ENCODE measurements around the gene QSOX2. TPM values are rescaled to one million over a fixed set of nuclear protein-coding genes. Genes with fewer than 3 reads are reported as not detected.
"Not testable (repeated sequence)": the region's sequence is repeated elsewhere in the genome, so short reads cannot be mapped to it uniquely, and the experiment has no call there.

Gene QSOX2
- polyA plus RNA-seq, 6 donors from 2014 or later: 2.8 to 4.6 (median 3.7) TPM

DNA sequence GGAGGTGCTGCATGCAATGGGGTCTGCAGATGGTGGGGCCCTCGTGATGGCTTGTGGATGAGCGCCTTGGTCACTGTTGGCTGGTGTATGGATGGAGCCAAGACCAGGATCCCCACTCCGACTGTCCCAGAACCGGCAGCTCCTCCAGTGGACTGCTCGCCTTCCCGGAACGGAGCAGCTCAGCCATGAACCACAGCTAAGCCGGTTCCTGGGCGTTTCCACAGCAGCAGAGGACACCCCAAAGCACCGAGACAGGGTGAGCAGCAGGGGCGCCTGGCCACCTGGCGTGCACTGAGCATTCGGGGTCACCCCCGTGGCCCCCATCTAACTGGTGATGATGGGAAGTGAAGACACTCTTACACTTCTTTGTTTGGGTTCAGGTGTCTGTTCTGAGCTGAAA, 32.1 kb upstream of the QSOX2 start:
- H3K4me3 Mint-ChIP-seq: peak overlapping the region in 1 of 8 donors; percentile 47
- H3K27ac Mint-ChIP-seq: no peak overlapping the region
- ATAC-seq (ENCODE audit: low read depth in 2 of 2) (no peak), DNase-seq (no peak)
- H3K27me3 Mint-ChIP-seq: peaks cover 0 to 10% (median 0%) of the 10 kb centered on the region in 3 donors
- no peaks in the 10 kb centered on the region for H3K36me3 Mint-ChIP-seq
- no peaks in the 10 kb centered on the region for H3K9me3 Mint-ChIP-seq
- peaks cover 9 to 13% (median 11%) of the 10 kb centered on the region in 3 donors for H3K4me1 Mint-ChIP-seq

DNA sequence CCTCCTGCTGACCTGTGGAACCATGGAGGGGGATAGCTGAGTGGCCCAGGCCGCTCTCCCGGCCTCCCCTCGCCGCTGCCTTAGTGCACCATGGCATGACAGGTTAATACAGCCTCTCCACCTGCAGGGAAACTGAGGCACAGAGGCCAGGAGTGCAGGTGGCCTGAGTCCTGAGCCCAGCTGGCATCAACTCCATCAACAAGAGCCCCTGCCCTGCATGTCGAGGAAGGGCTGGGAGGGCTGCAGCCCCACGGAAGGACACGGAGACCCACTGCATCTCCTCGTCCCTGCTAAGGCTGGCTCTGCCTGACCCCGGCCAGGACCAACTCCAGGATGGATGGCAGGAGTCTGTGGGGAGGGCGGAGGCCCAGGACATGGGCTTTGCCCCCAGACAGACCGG, 31.1 kb upstream of the QSOX2 start:
- Mint-ChIP-seq H3K27me3 (peaks cover 0 to 10% (median 0%) of the 10 kb centered on the region in 3 donors), H3K27ac (no peak overlapping the region), H3K36me3 (no peaks in the 10 kb centered on the region), H3K4me3 (no peak overlapping the region), H3K9me3 (no peaks in the 10 kb centered on the region), H3K4me1 (peaks cover under 1 to 3% (median 3%) of the 10 kb centered on the region in 3 donors)
- DNase-seq: no peak
- ATAC-seq (ENCODE audit: low read depth in 2 of 2): no peak

GRCh38 chr9:136275655-136276429, 30.2 kb upstream of the QSOX2 start:
- Mint-ChIP-seq H3K27ac (no peak overlapping the region), H3K27me3 (peaks cover 0 to 10% (median 0%) of the 10 kb centered on the region in 3 donors), H3K4me1 (peaks cover 0 to under 1% (median under 1%) of the 10 kb centered on the region in 3 donors), H3K4me3 (no peak overlapping the region), H3K36me3 (no peaks in the 10 kb centered on the region), H3K9me3 (no peaks in the 10 kb centered on the region)
- DNase-seq (no peak), ATAC-seq (ENCODE audit: low read depth in 2 of 2) (no peak)

- H3K4me3 Mint-ChIP-seq: no peak overlapping the region
- no peak for ATAC-seq (ENCODE audit: low read depth in 2 of 2)
- H3K36me3 Mint-ChIP-seq: no peaks in the 10 kb centered on the region
- peaks cover 0 to 10% (median 0%) of the 10 kb centered on the region in 3 donors for H3K27me3 Mint-ChIP-seq
- H3K4me1 Mint-ChIP-seq: no peaks in the 10 kb centered on the region
- no peaks in the 10 kb centered on the region for H3K9me3 Mint-ChIP-seq
- DNase-seq: no peak
- peak overlapping the region in 2 of 6 donors; percentile 47 to 80 for H3K27ac Mint-ChIP-seq
Observed at GRCh38 chr9:136274786-136275654, 29.4 kb upstream of the QSOX2 start.

DNA sequence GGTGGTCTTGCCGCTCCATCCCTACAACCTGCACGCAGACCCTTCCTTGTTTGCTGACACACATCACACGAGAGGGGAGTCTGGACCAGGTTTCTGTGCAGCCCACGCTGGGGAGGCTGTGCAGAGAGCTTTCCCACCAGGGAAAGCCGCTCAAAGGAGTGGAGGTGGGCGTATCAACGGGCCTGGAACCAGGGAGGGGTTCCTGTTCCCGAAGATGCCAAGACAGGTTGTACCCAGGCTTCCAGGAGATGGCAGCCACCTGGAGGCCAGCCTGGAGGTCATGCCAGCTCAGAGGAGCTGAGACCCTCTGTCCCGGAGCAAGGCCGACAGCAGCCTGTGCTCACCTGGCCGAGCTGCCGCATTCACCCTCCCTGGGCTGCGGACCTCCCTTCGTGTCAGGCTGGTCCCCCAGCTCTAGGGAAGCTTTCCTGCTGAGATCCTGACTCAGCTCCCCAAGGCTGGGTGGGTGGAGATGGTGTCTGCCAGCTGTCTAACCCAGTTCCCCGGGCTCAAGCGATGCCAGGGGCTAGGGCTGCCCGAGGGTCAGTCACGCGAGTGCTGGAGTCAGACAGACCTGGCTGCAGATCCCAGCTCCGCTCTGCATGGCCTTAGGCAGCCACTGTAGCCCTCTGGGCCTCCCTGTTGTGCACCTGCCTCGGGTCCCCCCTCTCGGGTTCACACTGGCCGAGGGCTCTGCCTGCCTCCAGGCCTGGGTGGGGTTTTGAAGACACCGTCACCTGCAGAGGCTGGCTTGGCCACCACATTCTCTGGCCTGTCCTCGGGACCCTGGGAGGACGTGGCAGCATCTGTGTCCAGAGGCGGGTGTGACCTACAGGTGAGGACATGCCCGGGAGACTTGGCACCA, 28.5 kb upstream of the QSOX2 start:
- H3K4me3 Mint-ChIP-seq: no peak overlapping the region
- no peaks in the 10 kb centered on the region for H3K36me3 Mint-ChIP-seq
- H3K27me3 Mint-ChIP-seq: peaks cover 0 to 10% (median 0%) of the 10 kb centered on the region in 3 donors
- DNase-seq (no peak), ATAC-seq (ENCODE audit: low read depth in 2 of 2) (no peak)
- H3K4me1 Mint-ChIP-seq: no peaks in the 10 kb centered on the region
- H3K27ac Mint-ChIP-seq: no peak overlapping the region
- H3K9me3 Mint-ChIP-seq: no peaks in the 10 kb centered on the region

DNA sequence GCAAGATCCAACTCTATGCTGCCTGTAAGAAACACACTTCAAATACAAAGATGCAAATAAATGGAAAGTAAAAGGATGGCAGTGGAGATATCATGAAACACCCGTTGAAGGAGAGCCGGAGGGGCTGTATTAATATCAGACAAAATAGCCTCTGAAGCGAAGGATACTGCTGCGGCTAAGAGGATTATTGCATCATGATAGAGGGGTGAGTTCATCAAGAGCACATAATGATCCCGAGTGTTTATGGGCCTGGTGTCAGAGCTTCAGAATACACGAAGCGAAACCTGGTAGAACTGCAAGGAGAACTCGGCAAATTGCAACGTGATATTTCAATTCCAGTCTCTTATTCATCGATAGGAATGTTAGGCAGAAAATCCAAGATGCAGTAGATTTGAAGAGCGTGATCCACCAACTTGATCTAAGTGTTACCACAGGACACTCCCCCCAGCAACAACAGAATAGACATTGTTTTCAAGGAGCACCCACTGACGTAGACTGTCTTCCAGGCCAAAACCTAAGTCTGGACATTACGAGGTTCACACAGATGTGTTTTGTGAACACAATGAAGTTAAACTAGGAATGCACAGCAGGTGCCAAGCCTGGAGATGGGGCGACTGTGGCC, 27.7 kb upstream of the QSOX2 start:
- H3K27ac Mint-ChIP-seq: peak overlapping the region in 2 of 6 donors; percentile 2 to 28
- H3K36me3 Mint-ChIP-seq: no peaks in the 10 kb centered on the region
- H3K9me3 Mint-ChIP-seq: no peaks in the 10 kb centered on the region
- H3K27me3 Mint-ChIP-seq: peaks cover 0 to 10% (median 0%) of the 10 kb centered on the region in 3 donors
- DNase-seq: no peak
- peaks cover 0 to 5% (median 0%) of the 10 kb centered on the region in 3 donors for H3K4me1 Mint-ChIP-seq
- no peak overlapping the region for H3K4me3 Mint-ChIP-seq
- no peak for ATAC-seq (ENCODE audit: low read depth in 2 of 2)

DNA sequence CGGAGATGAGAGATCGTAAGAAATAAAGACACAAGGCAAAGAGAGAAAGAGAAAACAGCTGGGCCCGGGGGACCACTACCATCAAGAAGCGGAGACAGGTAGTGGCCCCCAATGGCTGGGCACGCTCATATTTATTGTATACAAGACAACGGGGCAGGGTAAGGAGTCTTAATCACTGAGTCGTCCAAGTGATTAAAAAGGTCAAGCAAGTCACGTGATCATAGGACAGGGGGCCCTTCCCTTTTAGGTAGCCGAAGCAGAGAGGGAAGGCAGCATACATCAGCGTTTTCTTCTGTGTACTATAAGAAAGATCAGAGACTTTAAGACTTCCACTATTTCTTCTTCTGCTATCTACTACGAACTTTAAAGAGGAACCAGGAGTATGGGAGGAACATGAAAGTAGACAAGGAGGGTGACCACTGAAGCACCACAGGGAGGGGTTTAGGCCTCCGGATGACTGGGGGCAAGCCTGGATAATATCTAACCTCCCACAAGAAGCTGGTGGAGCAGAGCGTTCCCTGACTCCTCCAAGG, 24.6 kb upstream of the QSOX2 start:
- Mint-ChIP-seq H3K36me3 (no peaks in the 10 kb centered on the region), H3K27me3 (peaks cover 0 to 6% (median 0%) of the 10 kb centered on the region in 3 donors), H3K9me3 (no peaks in the 10 kb centered on the region), H3K4me3 (no peak overlapping the region), H3K4me1 (peaks cover 3 to 22% (median 17%) of the 10 kb centered on the region in 3 donors), H3K27ac (no peak overlapping the region)
- DNase-seq (no peak), ATAC-seq (ENCODE audit: low read depth in 2 of 2) (no peak)

GRCh38 chr9:136268735-136269134, 23.1 kb upstream of the QSOX2 start:
- Mint-ChIP-seq H3K27ac (peak overlapping the region in 2 of 6 donors; percentile 19 to 29), H3K4me1 (peaks cover 3 to 22% (median 17%) of the 10 kb centered on the region in 3 donors), H3K9me3 (no peaks in the 10 kb centered on the region), H3K27me3 (no peaks in the 10 kb centered on the region), H3K4me3 (peak overlapping the region in 4 of 8 donors; percentile 7 to 87 (median 82)), H3K36me3 (no peaks in the 10 kb centered on the region)
- ATAC-seq (ENCODE audit: low read depth in 2 of 2) (no peak), DNase-seq (no peak)

DNA sequence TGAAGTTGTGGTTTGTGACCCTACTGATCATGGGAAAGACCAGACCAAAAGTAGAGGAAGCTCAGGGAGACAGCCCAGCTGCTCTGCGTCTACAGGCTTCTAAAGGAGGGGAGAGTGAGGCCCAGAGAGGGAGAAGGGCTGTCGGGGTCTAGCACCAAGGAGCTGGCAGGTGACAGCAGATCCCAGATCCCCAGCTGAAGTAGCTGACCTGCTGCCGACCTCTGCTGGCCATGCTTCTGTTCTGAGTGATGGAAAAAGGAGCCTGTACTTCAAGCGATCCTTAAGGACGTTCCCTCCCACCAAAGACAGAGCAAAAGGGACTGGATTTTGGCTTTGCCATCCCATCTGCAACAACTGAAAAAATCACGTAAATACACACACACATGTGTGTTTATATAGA, 22.7 kb upstream of the QSOX2 start:
- DNase-seq (no peak), ATAC-seq (ENCODE audit: low read depth in 2 of 2) (no peak)
- H3K27me3 Mint-ChIP-seq: no peaks in the 10 kb centered on the region
- H3K4me3 Mint-ChIP-seq: peak overlapping the region; percentile 75 to 89 (median 84)
- H3K36me3 Mint-ChIP-seq: no peaks in the 10 kb centered on the region
- H3K27ac Mint-ChIP-seq: peak overlapping the region in 4 of 6 donors; percentile 19 to 61 (median 28)
- H3K9me3 Mint-ChIP-seq: no peaks in the 10 kb centered on the region
- peaks cover 3 to 22% (median 17%) of the 10 kb centered on the region in 3 donors for H3K4me1 Mint-ChIP-seq

GRCh38 chr9:136267261-136268111, 21.9 kb upstream of the QSOX2 start:
- Mint-ChIP-seq H3K27ac (peak overlapping the region; percentile 26 to 92 (median 51)), H3K4me3 (peak overlapping the region; percentile 75 to 89 (median 84)), H3K36me3 (no peaks in the 10 kb centered on the region), H3K9me3 (no peaks in the 10 kb centered on the region), H3K4me1 (peaks cover 3 to 22% (median 17%) of the 10 kb centered on the region in 3 donors), H3K27me3 (no peaks in the 10 kb centered on the region)
- ATAC-seq (ENCODE audit: low read depth in 2 of 2) (peak; percentile 91 to 95), DNase-seq (peak; percentile 72)

DNA sequence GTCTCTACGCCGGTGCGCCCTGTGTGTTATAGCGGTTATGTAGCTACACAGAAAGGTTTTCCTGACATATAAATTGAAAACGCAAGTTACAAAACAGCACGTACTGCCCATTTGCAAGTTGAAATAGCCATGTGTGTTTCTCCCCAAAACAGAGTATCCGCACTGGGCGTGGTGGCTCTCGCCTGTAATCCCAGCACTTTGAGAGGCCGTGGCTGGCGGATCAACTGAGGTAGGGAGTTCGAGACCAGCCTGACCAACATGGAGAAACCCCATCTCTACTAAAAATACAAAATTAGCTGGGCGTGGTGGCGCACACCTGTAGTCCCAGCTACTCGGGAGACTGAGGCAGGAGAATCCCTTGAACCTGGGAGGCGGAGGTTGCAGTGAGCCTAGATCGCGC, 21.0 kb upstream of the QSOX2 start:
- DNase-seq; H3K36me3 Mint-ChIP-seq; ATAC-seq (ENCODE audit: low read depth in 2 of 2); H3K27me3 Mint-ChIP-seq; H3K9me3 Mint-ChIP-seq: not testable (repeated sequence)
- Mint-ChIP-seq H3K27ac (peak overlapping the region in 2 of 6 donors; percentile 29 to 63), H3K4me3 (peak overlapping the region; percentile 58 to 85 (median 78)), H3K4me1 (peaks cover 3 to 22% (median 17%) of the 10 kb centered on the region in 3 donors)
